A549 (cell line): ENCODE data around the gene MCAT. TPM values are rescaled to one million over a fixed set of nuclear protein-coding genes. Genes with fewer than 3 reads are reported as not detected.

Experiments
- ATAC-seq, 2 experiments: fragments of 200-7000 bp in 1 of 2; fragments of >200 bp in 1 of 2; cut with Nextera tagmentation in 1 of 2; cut with Tn5 transposase in 1 of 2; 3 replicates each; pipeline versions ENCODE4 v1.8.0 to v1.9.1; 2018 to 2020; ENCODE audit warnings: mild to moderate bottlenecking in 1 of 2, moderate library complexity in 1 of 2
- CTCF ChIA-PET: fragments of 300-600 bp; sonication (Branson Sonifier 250); formaldehyde crosslinking; extraction: SDS; loops from one replicate; lab custom pipeline; 2021; ENCODE audit warnings: antibody characterized with exemption, inconsistent platforms; lab: Yijun Ruan, JAX
- POLR2A ChIA-PET: fragments of 350-600 bp; formaldehyde crosslinking; extraction: SDS; loops from one replicate; lab custom pipeline; 2021; ENCODE audit warnings: antibody characterized with exemption, inconsistent platforms; lab: Yijun Ruan, JAX
- DNase-seq, 2 experiments: peaks; one replicate each; pipeline versions ENCODE4 v3.0.0 to v3.0.0-alpha.2; 2011 to 2016; ENCODE audit warnings: low read depth in 1 of 2, low spot score in 1 of 2
- FAIRE-seq: peaks from 2 replicates; lab custom pipeline; 2011; peaks lifted over from hg19 to GRCh38; lab: Jason Lieb, UNC
- H3K27ac ChIP-seq, 2 experiments: fragments of >200 bp; sonication (Bioruptor Twin); formaldehyde crosslinking; 3 replicates each; pipeline ENCODE4 v1.5.1; 2016 to 2017
- H3K4me1 ChIP-seq: fragments of >200 bp; sonication (Bioruptor Twin); formaldehyde crosslinking; 3 replicates; pipeline ENCODE4 v1.6.1; 2016
- H3K4me2 ChIP-seq: fragments of >200 bp; sonication (Bioruptor Twin); formaldehyde crosslinking; 3 replicates; pipeline ENCODE4 v1.6.1; 2016
- H3K4me3 ChIP-seq: fragments of >200 bp; sonication (Bioruptor Twin); formaldehyde crosslinking; 3 replicates; pipeline ENCODE4 v1.5.1; 2016
- H3K9me3 ChIP-seq: fragments of >200 bp; sonication (Bioruptor Twin); formaldehyde crosslinking; 3 replicates; pipeline ENCODE4 v1.6.1; 2016
- ATOH8 ChIP-seq: fragments of 250-450 bp; sonication (Bioruptor Pico); IDR thresholded peaks from 2 replicates; pipeline ENCODE4 v1.5.0; 2020; ENCODE audit warnings: low read depth, mild to moderate bottlenecking, moderate library complexity
- BHLHE40 ChIP-seq: IDR thresholded peaks from 2 replicates; pipeline ENCODE4 v1.6.1; 2012; ENCODE audit warnings: low read depth, low read length, inconsistent platforms
- CBX8 ChIP-seq: fragments of 200-600 bp; sonication (generic); IDR thresholded peaks from 2 replicates; pipeline ENCODE4 v1.6.1; 2016
- CHD2 ChIP-seq: fragments of 150-350 bp; IDR thresholded peaks from 2 replicates; pipeline ENCODE4 v1.6.1; 2014; ENCODE audit warnings: low read length; ENCODE audit not compliant: partially characterized antibody
- CHD4 ChIP-seq: fragments of 200-600 bp; sonication (generic); IDR thresholded peaks from 2 replicates; pipeline ENCODE4 v1.6.1; 2016; ENCODE audit warnings: antibody characterized with exemption, mild to moderate bottlenecking, borderline replicate concordance
- EHMT2 ChIP-seq: fragments of 200-600 bp; sonication (generic); IDR thresholded peaks from 2 replicates; pipeline ENCODE4 v1.6.1; 2016; ENCODE audit warnings: antibody characterized with exemption, low read depth, mild to moderate bottlenecking, moderate library complexity
- ESRRA ChIP-seq: fragments of 150-350 bp; IDR thresholded peaks from 2 replicates; pipeline ENCODE4 v1.6.1; 2014; ENCODE audit warnings: mild to moderate bottlenecking, low read length, borderline replicate concordance
- HEYL ChIP-seq: fragments of 250-450 bp; sonication (Bioruptor Pico); IDR thresholded peaks from 2 replicates; pipeline ENCODE4 v1.8.0; 2021; ENCODE audit warnings: mild to moderate bottlenecking, moderate library complexity
- HMGXB4 ChIP-seq: fragments of 250-450 bp; sonication (Bioruptor Pico); IDR thresholded peaks from 2 replicates; pipeline ENCODE4 v1.5.0; 2021; ENCODE audit warnings: mild to moderate bottlenecking, moderate library complexity, borderline replicate concordance
- HOXB5 ChIP-seq: fragments of 250-450 bp; sonication (Bioruptor Pico); IDR thresholded peaks from 2 replicates; pipeline ENCODE4 v1.5.0; 2020; ENCODE audit warnings: mild to moderate bottlenecking, moderate library complexity
- JUN ChIP-seq, 2 experiments: fragments of >200 bp; sonication (Bioruptor Twin); formaldehyde crosslinking; IDR thresholded peaks; 2 replicates in 1 of 2; 3 replicates in 1 of 2; pipeline ENCODE4 v1.6.1; 2016 to 2017
- JUNB ChIP-seq: fragments of >200 bp; sonication (Bioruptor Twin); formaldehyde crosslinking; IDR thresholded peaks from 2 replicates; pipeline ENCODE4 v1.6.1; 2016
- KDM5A ChIP-seq: fragments of 200-600 bp; sonication (generic); IDR thresholded peaks from 2 replicates; pipeline ENCODE4 v1.6.1; 2016; ENCODE audit warnings: antibody characterized with exemption, mild to moderate bottlenecking
- MAFK ChIP-seq: fragments of 450-650 bp; IDR thresholded peaks from 2 replicates; pipeline ENCODE4 v1.6.1; 2014; ENCODE audit not compliant: partially characterized antibody
- MAX ChIP-seq: IDR thresholded peaks from 2 replicates; pipeline ENCODE4 v1.6.1; 2012
- MAZ ChIP-seq: fragments of 150-350 bp; IDR thresholded peaks from 2 replicates; pipeline ENCODE4 v1.6.1; 2014; ENCODE audit warnings: antibody characterized with exemption, low read depth, low read length, borderline replicate concordance
- MYC ChIP-seq: IDR thresholded peaks from 2 replicates; pipeline ENCODE4 v1.6.1; 2012; ENCODE audit warnings: mild to moderate bottlenecking, inconsistent platforms, low read length, improper control_type of control experiment, borderline replicate concordance
- NR3C1 ChIP-seq: fragments of >200 bp; sonication (Bioruptor Twin); formaldehyde crosslinking; IDR thresholded peaks from 3 replicates; pipeline ENCODE4 v1.6.1; 2017
- RAD21 ChIP-seq, 2 experiments: fragments of >200 bp in 1 of 2; sonication (Bioruptor Twin) in 1 of 2; formaldehyde crosslinking in 1 of 2; IDR thresholded peaks in 1 of 2; conservative IDR thresholded peaks in 1 of 2; 2 replicates in 1 of 2; 3 replicates in 1 of 2; pipeline ENCODE4 v1.6.1; 2012 to 2018; ENCODE audit warnings: inconsistent platforms in 1 of 2
- RARB ChIP-seq: fragments of 250-450 bp; sonication (Bioruptor Pico); IDR thresholded peaks from 2 replicates; pipeline ENCODE4 v1.8.0; 2021; ENCODE audit warnings: mild to moderate bottlenecking, moderate library complexity
- RCOR1 ChIP-seq: fragments of 150-350 bp; IDR thresholded peaks from 2 replicates; pipeline ENCODE4 v1.6.1; 2014; ENCODE audit warnings: antibody characterized with exemption, low read length, low read depth
- REST ChIP-seq: fragments of 200-600 bp; sonication (generic); IDR thresholded peaks from 2 replicates; pipeline ENCODE4 v1.6.1; 2016; ENCODE audit warnings: antibody characterized with exemption, mild to moderate bottlenecking, moderate library complexity
- RNF2 ChIP-seq: fragments of 200-600 bp; sonication (generic); IDR thresholded peaks from 2 replicates; pipeline ENCODE4 v1.6.1; 2016; ENCODE audit warnings: low read depth, mild to moderate bottlenecking, antibody characterized with exemption, moderate library complexity, borderline replicate concordance
- TFCP2L1 ChIP-seq: fragments of 250-450 bp; sonication (Bioruptor Pico); IDR thresholded peaks from 2 replicates; pipeline ENCODE4 v1.5.0; 2021; ENCODE audit warnings: mild to moderate bottlenecking
- ZC3H11A ChIP-seq: fragments of 450-650 bp; IDR thresholded peaks from 2 replicates; pipeline ENCODE4 v1.6.1; 2014; ENCODE audit warnings: antibody characterized with exemption, mild to moderate bottlenecking
- ZFP36 ChIP-seq: fragments of 450-650 bp; IDR thresholded peaks from 2 replicates; pipeline ENCODE4 v1.6.1; 2014; ENCODE audit warnings: borderline replicate concordance; ENCODE audit not compliant: partially characterized antibody
- WGBS: methylation state at CpG from one replicate; pipeline ENCODE4 v1.1.6; 2017; ENCODE audit errors: missing lambda C conversion rate; 5-methylcytosine and 5-hydroxymethylcytosine counted together
- polyA plus RNA-seq, 4 experiments: library from polyadenylated mRNA; depleted of rRNA in 3 of 4; stranded (reverse); fragments of >200 nt; fragmentation: RNase III in 1 of 4; extraction: RNeasy Plus Mini Kit Qiagen cat#74134 plus additional on column Dnase treatment in 1 of 4; gene quantifications; 2 replicates in 3 of 4; 3 replicates in 1 of 4; pipeline ENCODE4 v1.2.3, GENCODE V29; 2011 to 2017
- TF ChIP-seq, protein P1 (sequence below): IDR thresholded peaks from 2 replicates; pipeline ENCODE4 v1.6.1; 2012; ENCODE audit warnings: low read depth, borderline replicate concordance

The MCAT gene
- polyA plus RNA-seq, 2 of the 4 experiments (the other 2 are of a cell fraction) = 11.8 to 15.5 TPM

DNA sequence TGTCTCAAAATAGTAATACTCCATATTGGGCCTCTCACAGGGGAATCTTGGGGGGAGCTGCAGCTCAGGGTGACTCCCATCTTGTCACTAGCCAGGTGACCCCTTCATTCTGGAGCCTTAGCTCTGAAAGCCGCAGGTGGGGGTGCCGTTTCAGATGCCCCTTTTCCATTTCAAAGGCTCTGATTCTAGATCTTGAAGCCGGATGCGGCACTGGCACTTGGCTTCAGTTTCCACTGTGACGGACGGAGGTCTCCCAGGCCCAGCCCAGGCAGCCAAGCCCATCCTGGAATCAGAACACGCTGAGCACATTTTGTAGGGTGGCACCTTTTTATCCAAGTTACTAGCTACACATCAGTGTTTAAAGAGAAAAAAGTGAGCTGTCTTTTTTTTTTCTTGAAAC is 26.3 kb downstream of the MCAT start:
- Histone ChIP-seq H3K4me1 (no peaks in the 10 kb centered on the region), H3K27ac (no peak overlapping the region), H3K4me3 (no peak overlapping the region), H3K4me2 (no peak overlapping the region), H3K9me3 (no peaks in the 10 kb centered on the region)
- no peak for TF ChIP-seq JUN (IDR thresholded peaks at IDR 0.05)
- TF ChIP-seq HOXB5 = no peak
- no peak for TF ChIP-seq KDM5A
- no peak for TF ChIP-seq CHD4
- no peak for TF ChIP-seq HEYL (CRISPR knock-in tag)
- no peak for TF ChIP-seq ATOH8 (CRISPR knock-in tag)
- no peak for TF ChIP-seq RARB (CRISPR knock-in tag)
- TF ChIP-seq, protein P1, sequence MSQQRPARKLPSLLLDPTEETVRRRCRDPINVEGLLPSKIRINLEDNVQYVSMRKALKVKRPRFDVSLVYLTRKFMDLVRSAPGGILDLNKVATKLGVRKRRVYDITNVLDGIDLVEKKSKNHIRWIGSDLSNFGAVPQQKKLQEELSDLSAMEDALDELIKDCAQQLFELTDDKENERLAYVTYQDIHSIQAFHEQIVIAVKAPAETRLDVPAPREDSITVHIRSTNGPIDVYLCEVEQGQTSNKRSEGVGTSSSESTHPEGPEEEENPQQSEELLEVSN = no peak
- no peak for TF ChIP-seq JUNB
- TF ChIP-seq MAZ = no peak
- no peak for TF ChIP-seq MAX
- no peak for TF ChIP-seq MYC
- no peak for TF ChIP-seq RCOR1
- no peak for TF ChIP-seq ZFP36
- TF ChIP-seq ESRRA = no peak
- TF ChIP-seq ZC3H11A = no peak
- no peak for TF ChIP-seq CBX8
- no peak for TF ChIP-seq NR3C1
- TF ChIP-seq EHMT2 = no peak
- no peak for TF ChIP-seq CHD2
- POLR2A ChIA-PET = no interaction called here
- WGBS = 83% methylated on average over 7 of the region's 7 CpGs
- DNase-seq = no peak
- no peak for ATAC-seq
- no peak for FAIRE-seq
- CTCF ChIA-PET = interaction anchor here (1.3 kb wide), 1 partner anchor 20 kb away, joined by 3 read pairs; no protein-coding TSS in a partner anchor

DNA sequence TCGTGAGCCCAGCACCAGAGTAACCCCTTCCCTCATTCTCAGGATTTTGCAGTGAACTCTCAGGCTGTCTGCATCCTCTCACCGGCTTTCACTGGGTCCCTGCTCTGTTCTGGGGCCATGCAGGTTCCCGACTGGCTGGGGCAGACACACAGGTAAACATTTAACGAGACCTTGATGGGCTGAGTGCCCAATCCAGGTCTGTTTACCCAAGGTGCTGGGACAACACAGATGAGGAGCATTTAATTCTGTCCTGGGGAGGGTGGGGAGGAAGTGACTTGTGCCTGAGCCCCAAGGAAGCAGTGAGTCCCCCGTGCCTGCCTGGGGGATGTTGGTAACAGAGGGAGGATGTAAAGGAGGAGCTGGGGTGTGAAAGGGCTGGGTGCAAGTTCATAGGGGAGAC is 28.2 kb downstream of the MCAT start:
- FAIRE-seq (no peak), DNase-seq (no peak), ATAC-seq (no peak)
- 40% methylated on average over 4 of the region's 5 CpGs for WGBS
- no peak overlapping the region for H3K4me3 ChIP-seq
- 0 out of 3 replicates have a peak, but pooled peaks cover 2% of the 10 kb centered on the region for H3K4me1 ChIP-seq
- H3K4me2 ChIP-seq = no peak overlapping the region
- no peaks in the 10 kb centered on the region for H3K9me3 ChIP-seq
- H3K27ac ChIP-seq = no peak overlapping the region
- TF ChIP-seq TFCP2L1 (CRISPR knock-in tag) = no peak
- TF ChIP-seq HMGXB4 (CRISPR knock-in tag) = no peak
- no peak for TF ChIP-seq BHLHE40
- TF ChIP-seq MAX = no peak
- TF ChIP-seq MAZ = no peak
- TF ChIP-seq JUNB = no peak
- TF ChIP-seq MAFK = no peak
- TF ChIP-seq RCOR1 = no peak
- TF ChIP-seq EHMT2 = no peak
- no peak for TF ChIP-seq RAD21 (conservative IDR thresholded peaks at IDR 0.05 in 1 of 2, IDR thresholded peaks at IDR 0.05 in 1 of 2)
- no peak for TF ChIP-seq RNF2
- TF ChIP-seq CHD2 = no peak
- no peak for TF ChIP-seq REST
- ChIA-PET CTCF (no interaction called here), POLR2A (no interaction called here)
